Panc1 (cell line): ENCODE results near the gene KIAA0930. TPM values are rescaled to one million over a fixed set of nuclear protein-coding genes. Genes with fewer than 3 reads are reported as not detected.

Experiments used
- ATAC-seq: fragments of 200-7000 bp; cut with Tn5 transposase; 2 replicates; pipeline ENCODE4 v1.9.1; 2020; ENCODE audit warnings: mild to moderate bottlenecking, moderate library complexity
- BruUV-seq: library from RNA; stranded (reverse); fragments of 400-500 nt; replicated peaks from 2 replicates; lab custom pipeline; 2021; lab: Mats Ljungman, UMichigan
- CTCF ChIA-PET: fragments of 300-600 bp; sonication (Branson Sonifier 250); formaldehyde crosslinking; loops from one replicate; lab custom pipeline; 2022; ENCODE audit warnings: antibody characterized with exemption; lab: Charles Lee
- POLR2A ChIA-PET: fragments of 300-600 bp; sonication (Branson Sonifier 250); formaldehyde crosslinking; loops from one replicate; lab custom pipeline; 2022; ENCODE audit warnings: antibody characterized with exemption; lab: Charles Lee
- DNase-seq: peaks from one replicate; pipeline ENCODE4 v3.0.0-alpha.2; 2010; ENCODE audit warnings: low read depth, low spot score
- H3K27ac ChIP-seq: 2 replicates; pipeline ENCODE4 v1.5.1; 2011; ENCODE audit warnings: mild to moderate bottlenecking, low read length, inconsistent platforms
- H3K27me3 ChIP-seq: fragments of 200-500 bp; sonication (Bioruptor generic); 2 replicates; pipeline ENCODE4 v1.6.0; 2014; ENCODE audit warnings: low read length, inconsistent platforms; ENCODE audit not compliant: control insufficient read depth, insufficient read depth
- H3K36me3 ChIP-seq: fragments of 200-500 bp; sonication (Bioruptor generic); 2 replicates; pipeline ENCODE4 v1.5.1; 2014; ENCODE audit warnings: inconsistent platforms, mild to moderate bottlenecking, low read length, moderate library complexity; ENCODE audit not compliant: control insufficient read depth, insufficient read depth
- H3K4me1 ChIP-seq: 2 replicates; pipeline ENCODE4 v1.5.1; 2011; ENCODE audit warnings: inconsistent platforms, mild to moderate bottlenecking, low read length, moderate library complexity; ENCODE audit not compliant: control insufficient read depth, insufficient read depth
- H3K4me3 ChIP-seq, 2 experiments: 2 replicates each; pipeline ENCODE4 v1.5.1; 2011 to 2012; ENCODE audit warnings: low read depth in 2 of 2, low read length in 2 of 2, mild to moderate bottlenecking in 2 of 2, inconsistent platforms in 1 of 2, moderate library complexity in 1 of 2
- H3K9me3 ChIP-seq: fragments of 200-500 bp; sonication (Bioruptor generic); 2 replicates; pipeline ENCODE4 v1.5.1; 2014; ENCODE audit warnings: low read depth, mild to moderate bottlenecking, inconsistent platforms, low read length, moderate library complexity; ENCODE audit not compliant: control insufficient read depth, insufficient read depth
- CTCF ChIP-seq: fragments of 450-650 bp; IDR thresholded peaks from 2 replicates; pipeline ENCODE4 v1.5.1; 2017; ENCODE audit warnings: mild to moderate bottlenecking
- POLR2AphosphoS5 ChIP-seq: IDR thresholded peaks from 2 replicates; pipeline ENCODE4 v1.6.1; 2012; ENCODE audit warnings: mild to moderate bottlenecking, low read depth, low read length, moderate library complexity
- REST ChIP-seq, 2 experiments: IDR thresholded peaks; 2 replicates each; pipeline ENCODE4 v1.6.1; 2011 to 2012; ENCODE audit warnings: low read depth in 2 of 2, control low read depth in 1 of 2, low read length in 1 of 2, mild to moderate bottlenecking in 1 of 2, moderate library complexity in 1 of 2; ENCODE audit not compliant: insufficient read depth in 1 of 2
- SIN3A ChIP-seq: IDR thresholded peaks from 2 replicates; pipeline ENCODE4 v1.6.1; 2012; ENCODE audit warnings: low read depth, mild to moderate bottlenecking, low read length, moderate library complexity, borderline replicate concordance; ENCODE audit not compliant: insufficient read depth
- TCF7L2 ChIP-seq: IDR thresholded peaks from 2 replicates; pipeline ENCODE4 v1.6.1; 2011; ENCODE audit warnings: mild to moderate bottlenecking, low read depth, low read length, inconsistent platforms
- in situ Hi-C: cut with HindIII; loops from 2 replicates; pipeline ENCODE4 v1.10.0; 2016; ENCODE audit warnings: low sequenced_read_pairs, low pct_unique_long_range_greater_than_20kb
- intact Hi-C: fragments of 100-400 bp; cut with micrococcal nuclease; formaldehyde crosslinking; loops from one replicate; pipeline ENCODE4 v1.10.0; 2022; ENCODE audit not compliant: unreplicated experiment
- total RNA-seq: library from RNA; stranded (reverse); gene quantifications from one replicate; pipeline ENCODE4 v1.2.1, GENCODE V29; 2021; ENCODE audit not compliant: unreplicated experiment

Gene KIAA0930
- total RNA-seq, 1 experiment from 2014 or later = 42.5 TPM

- DNase-seq (no peak), ATAC-seq (no peak)
- no TSS peak for BruUV-seq
- H3K4me1 ChIP-seq = no peaks in the 10 kb centered on the region
- intact Hi-C loops = no loop called here
- no peaks in the 10 kb centered on the region for H3K27me3 ChIP-seq
- ChIA-PET CTCF (interaction anchor here (0.6 kb wide), 1 partner anchor 445 kb away, joined by 8 read pairs; no protein-coding TSS in a partner anchor), POLR2A (no interaction called here)
- in situ Hi-C loops = no loop called here
- no peak overlapping the region for H3K27ac ChIP-seq
- TF ChIP-seq TCF7L2 = no peak
- TF ChIP-seq REST (IDR thresholded peaks at IDR 0.05; ENCODE audit: insufficient read depth in 1 of 2, low read depth in 2 of 2, low read length in 1 of 2) = no peak
- no peak for TF ChIP-seq POLR2AphosphoS5
- TF ChIP-seq SIN3A = no peak
- TF ChIP-seq CTCF = no peak
- H3K36me3 ChIP-seq = peaks cover 8% of the 10 kb centered on the region
- no peak overlapping the region for H3K4me3 ChIP-seq
- no peaks in the 10 kb centered on the region for H3K9me3 ChIP-seq
Observed at GRCh38 chr22:45181240-45181639, 59.5 kb downstream of the KIAA0930 start.

GRCh38 chr22:45180146-45180679 is 60.5 kb downstream of the KIAA0930 start:
- Histone ChIP-seq H3K4me3 (no peak overlapping the region), H3K36me3 (peaks cover 10% of the 10 kb centered on the region), H3K27me3 (no peaks in the 10 kb centered on the region), H3K27ac (no peak overlapping the region), H3K9me3 (no peaks in the 10 kb centered on the region), H3K4me1 (no peaks in the 10 kb centered on the region)
- intact Hi-C loops (no loop called here), in situ Hi-C loops (no loop called here)
- DNase-seq (no peak), ATAC-seq (no peak)
- no peak for TF ChIP-seq CTCF
- ChIA-PET POLR2A (no interaction called here), CTCF (no interaction called here)
- BruUV-seq = no TSS peak
